HCT116 (cell line): ENCODE measurements around the gene EARS2.
"Not testable (repeated sequence)": the region's sequence is repeated elsewhere in the genome, so short reads cannot be mapped to it uniquely, and the experiment has no call there.

ENCODE experiments used
- JUND ChIP-seq: IDR thresholded peaks from 2 replicates; pipeline ENCODE4 v1.6.1; 2012
- SRF ChIP-seq: IDR thresholded peaks from 2 replicates; pipeline ENCODE4 v1.6.1; 2012; ENCODE audit warnings: low read depth
- ZFX ChIP-seq: fragments of 450-650 bp; IDR thresholded peaks from 2 replicates; pipeline ENCODE4 v1.6.1; 2017

GRCh38 chr16:23483492-23483891 is 73.7 kb downstream of the EARS2 start:
- not testable (repeated sequence) for TF ChIP-seq ZFX, JUND, SRF
